ENCODE measurements around the gene STIP1. TPM values are rescaled to one million over a fixed set of nuclear protein-coding genes. Genes with fewer than 3 reads are reported as not detected.

Gene STIP1
- 100 to 1,000 TPM; 104 to 139 TPM for total RNA-seq

DNA sequence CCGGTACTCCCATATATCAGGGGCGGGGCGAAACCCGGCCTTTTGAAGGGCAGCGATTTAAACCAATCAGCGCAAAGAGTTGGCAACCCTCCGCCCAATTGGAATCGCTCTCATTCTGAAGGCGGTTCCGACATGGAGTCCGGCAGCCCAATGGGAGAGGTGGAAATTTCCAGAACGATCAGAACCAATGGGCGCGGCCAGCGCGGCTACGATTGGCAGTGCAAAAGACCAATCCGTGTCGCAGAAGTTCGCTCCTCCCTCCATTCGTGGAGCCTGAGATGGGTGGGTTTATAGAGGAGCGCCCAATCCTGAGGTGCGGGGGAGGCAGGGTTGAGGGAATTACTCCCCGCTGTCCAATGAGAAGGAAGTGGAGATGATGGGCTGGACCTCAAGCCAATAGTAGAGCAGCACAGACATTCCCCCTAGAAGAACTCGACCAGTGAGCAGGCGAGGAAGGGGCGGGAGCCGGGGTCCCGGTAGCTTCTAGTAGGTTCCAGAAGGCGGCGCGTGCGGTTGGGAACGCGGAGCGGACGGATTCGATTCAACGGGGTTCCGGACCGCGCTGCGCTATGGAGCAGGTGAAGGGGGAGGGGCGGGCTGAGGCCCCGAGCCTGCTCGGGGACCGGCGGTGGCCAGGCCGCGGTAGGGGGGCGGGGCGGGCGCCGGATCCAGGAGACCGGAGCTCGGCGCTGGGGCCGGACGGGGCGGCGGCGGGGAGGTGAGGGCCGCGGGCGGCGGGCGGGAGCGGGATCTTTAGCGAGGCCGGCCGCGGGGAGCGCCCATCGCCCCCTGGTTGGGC, at the start of gene STIP1:
Gene STIP1 (plus strand): TSS at position 479 of the 799 bp plus-strand sequence. CDS start 91 bp downstream, at position 570.
- Histone ChIP-seq H3K27ac (peak within 1 kb of the TSS; percentile 97 to 99), H3K4me1 (replicated peaks) (no peaks in the 10 kb centered on the region), H3K36me3 (no peaks in the 10 kb centered on the region), H3K27me3 (replicated peaks; ENCODE audit: insufficient read depth) (no peaks in the 10 kb centered on the region), H3K4me3 (peak within 1 kb of the TSS; percentile 62 to 67), H3K9me3 (no peaks in the 10 kb centered on the region)
- intact Hi-C loops (cut with DNase I), result loop anchor here (5.0 kb wide), 1 partner anchor 116 kb away; the partner anchor contains the start of gene CATSPERZ
- TF ChIP-seq, protein P1, sequence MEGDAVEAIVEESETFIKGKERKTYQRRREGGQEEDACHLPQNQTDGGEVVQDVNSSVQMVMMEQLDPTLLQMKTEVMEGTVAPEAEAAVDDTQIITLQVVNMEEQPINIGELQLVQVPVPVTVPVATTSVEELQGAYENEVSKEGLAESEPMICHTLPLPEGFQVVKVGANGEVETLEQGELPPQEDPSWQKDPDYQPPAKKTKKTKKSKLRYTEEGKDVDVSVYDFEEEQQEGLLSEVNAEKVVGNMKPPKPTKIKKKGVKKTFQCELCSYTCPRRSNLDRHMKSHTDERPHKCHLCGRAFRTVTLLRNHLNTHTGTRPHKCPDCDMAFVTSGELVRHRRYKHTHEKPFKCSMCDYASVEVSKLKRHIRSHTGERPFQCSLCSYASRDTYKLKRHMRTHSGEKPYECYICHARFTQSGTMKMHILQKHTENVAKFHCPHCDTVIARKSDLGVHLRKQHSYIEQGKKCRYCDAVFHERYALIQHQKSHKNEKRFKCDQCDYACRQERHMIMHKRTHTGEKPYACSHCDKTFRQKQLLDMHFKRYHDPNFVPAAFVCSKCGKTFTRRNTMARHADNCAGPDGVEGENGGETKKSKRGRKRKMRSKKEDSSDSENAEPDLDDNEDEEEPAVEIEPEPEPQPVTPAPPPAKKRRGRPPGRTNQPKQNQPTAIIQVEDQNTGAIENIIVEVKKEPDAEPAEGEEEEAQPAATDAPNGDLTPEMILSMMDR (IDR thresholded peaks at IDR 0.05), result peak in 2 of 4 experiments; percentile 23 to 51
- TF ChIP-seq POLR2A (IDR thresholded peaks at IDR 0.05) (peak; percentile 94), POLR2AphosphoS5 (IDR thresholded peaks at IDR 0.05) (peak; percentile 99)
- WGBS, result under 1% methylated on average over 72 of the region's 74 CpGs
- DNase-seq (ENCODE audit: low spot score), result peak; percentile 100

DNA sequence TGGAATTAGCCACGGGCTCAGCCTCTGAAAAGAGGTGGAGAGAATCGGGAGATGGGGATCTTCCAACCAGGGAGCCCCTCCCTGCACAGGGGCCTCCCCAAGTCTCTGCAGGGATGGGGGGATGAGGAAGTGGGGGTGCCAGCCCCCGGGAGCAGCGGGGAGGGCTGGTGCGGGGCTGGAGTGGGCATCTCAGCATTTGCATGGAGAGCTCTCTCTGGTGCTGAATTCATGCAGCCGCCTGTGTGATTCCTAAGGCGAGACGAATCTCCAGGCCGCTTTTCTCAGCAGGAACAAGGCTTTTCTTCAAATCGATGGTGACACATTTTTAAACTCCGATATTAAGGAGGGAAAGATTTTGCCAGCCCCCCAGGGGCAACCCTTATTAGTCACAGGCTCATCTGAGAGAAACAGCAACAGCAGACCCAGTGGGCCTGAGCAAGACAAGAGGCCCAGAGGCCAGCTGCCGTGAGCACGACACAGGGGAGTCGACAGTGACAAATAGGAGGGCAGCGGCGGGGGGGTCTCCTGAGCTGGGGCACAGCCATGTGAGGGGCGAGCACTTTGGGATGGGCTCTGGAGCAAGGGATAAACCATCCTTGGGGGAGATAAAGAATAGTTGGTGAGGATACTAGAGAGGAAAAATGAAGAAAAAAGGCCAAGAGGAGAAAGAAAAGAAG, 49.1 kb upstream of the STIP1 start:
- no peaks in the 10 kb centered on the region for H3K27me3 ChIP-seq (replicated peaks; ENCODE audit: insufficient read depth)
- no peak overlapping the region for H3K27ac ChIP-seq
- no peak overlapping the region for H3K4me3 ChIP-seq
- TF ChIP-seq, protein P1 (IDR thresholded peaks at IDR 0.05), result no peak
- no peak for TF ChIP-seq POLR2AphosphoS5 (IDR thresholded peaks at IDR 0.05)
- 87% methylated on average over 17 of the region's 17 CpGs for WGBS
- H3K9me3 ChIP-seq, result no peaks in the 10 kb centered on the region
- no peak for DNase-seq (ENCODE audit: low spot score)
- intact Hi-C loops (cut with DNase I), result no loop called here
- H3K36me3 ChIP-seq, result no peaks in the 10 kb centered on the region
- H3K4me1 ChIP-seq (replicated peaks), result peaks cover 9% of the 10 kb centered on the region

DNA sequence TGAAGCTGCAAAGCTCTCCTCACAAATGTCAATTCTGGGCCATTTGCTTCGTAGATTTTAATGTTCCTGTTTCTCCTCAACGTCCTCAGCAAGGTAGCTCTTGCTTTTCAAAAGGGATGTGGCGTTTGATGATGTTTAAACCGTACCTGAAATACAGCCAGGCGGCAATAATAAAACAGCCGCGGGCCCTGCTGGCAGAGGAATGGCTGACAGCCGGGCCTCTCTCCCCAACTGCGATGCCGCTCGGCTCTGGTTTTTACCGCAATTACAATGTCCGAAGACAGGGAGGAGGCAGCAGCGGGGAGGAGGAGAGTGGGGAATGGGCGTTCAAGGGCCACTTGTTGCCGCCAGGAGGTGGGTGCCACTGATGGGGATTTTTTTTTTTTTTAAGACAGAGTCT, 47.6 kb upstream of the STIP1 start:
- WGBS, result 50% methylated on average over 16 of the region's 16 CpGs
- Histone ChIP-seq H3K36me3 (no peaks in the 10 kb centered on the region), H3K27me3 (replicated peaks; ENCODE audit: insufficient read depth) (no peaks in the 10 kb centered on the region), H3K9me3 (no peaks in the 10 kb centered on the region), H3K27ac (no peak overlapping the region), H3K4me3 (no peak overlapping the region), H3K4me1 (replicated peaks) (peaks cover 9% of the 10 kb centered on the region)
- intact Hi-C loops (cut with DNase I), result no loop called here
- no peak for DNase-seq (ENCODE audit: low spot score)
- TF ChIP-seq, protein P1 (IDR thresholded peaks at IDR 0.05), result peak in 1 of 4 experiments; percentile 11
- TF ChIP-seq POLR2A (IDR thresholded peaks at IDR 0.05), result no peak
- TF ChIP-seq POLR2AphosphoS5 (IDR thresholded peaks at IDR 0.05), result no peak

DNA sequence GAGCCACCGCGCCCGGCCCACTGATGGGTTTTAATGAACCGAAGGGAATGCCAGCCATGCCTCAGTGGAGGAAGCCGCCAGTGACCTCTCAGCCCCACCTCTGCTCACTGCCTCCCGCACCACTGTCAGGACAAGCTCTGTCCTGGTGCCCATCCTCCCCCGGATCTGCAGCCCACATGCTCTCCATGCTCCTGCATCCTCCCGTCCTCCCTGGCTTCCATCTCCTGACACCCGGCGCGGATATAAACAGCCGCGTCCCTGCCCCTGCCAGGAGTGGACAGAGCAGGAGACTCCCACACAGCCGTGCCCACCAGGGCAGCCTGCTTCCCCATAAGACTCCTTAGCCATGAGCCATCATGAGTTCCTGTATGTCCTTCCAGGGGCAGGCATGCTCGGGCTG, 46.9 kb upstream of the STIP1 start:
- DNase-seq (ENCODE audit: low spot score), result no peak
- Histone ChIP-seq H3K4me1 (replicated peaks) (peaks cover 9% of the 10 kb centered on the region), H3K4me3 (no peak overlapping the region), H3K9me3 (no peaks in the 10 kb centered on the region), H3K36me3 (no peaks in the 10 kb centered on the region), H3K27ac (no peak overlapping the region), H3K27me3 (replicated peaks; ENCODE audit: insufficient read depth) (no peaks in the 10 kb centered on the region)
- intact Hi-C loops (cut with DNase I), result no loop called here
- no peak for TF ChIP-seq POLR2AphosphoS5 (IDR thresholded peaks at IDR 0.05)
- TF ChIP-seq, protein P1 (IDR thresholded peaks at IDR 0.05), result no peak
- TF ChIP-seq POLR2A (IDR thresholded peaks at IDR 0.05), result no peak
- WGBS, result 90% methylated on average over 15 of the region's 15 CpGs
